HL-60 (cell line): ENCODE results near the gene WAC.

Experiments used
- DNase-seq, 2 experiments: peaks; one replicate each; pipeline ENCODE4 v3.0.0-alpha.2; 2010 to 2020; ENCODE audit warnings: low read depth in 1 of 2, low spot score in 1 of 2
- H3K27ac ChIP-seq: fragments of 250-450 bp; sonication (Bioruptor Pico); replicated peaks from 2 replicates; pipeline ENCODE4 v1.5.1; 2020; ENCODE audit warnings: mild to moderate bottlenecking, moderate library complexity
- H3K27me3 ChIP-seq: fragments of 250-450 bp; sonication (Bioruptor Pico); 2 replicates; pipeline ENCODE4 v1.5.1; 2021; ENCODE audit warnings: mild to moderate bottlenecking, moderate library complexity; ENCODE audit not compliant: insufficient read depth, poor library complexity, severe bottlenecking
- H3K4me3 ChIP-seq: replicated peaks from 2 replicates; pipeline ENCODE4 v1.5.1; 2011; ENCODE audit warnings: mild to moderate bottlenecking, control low read depth, low read length; ENCODE audit not compliant: insufficient read depth
- CTCF ChIP-seq: IDR thresholded peaks from one replicate; pipeline ENCODE4 v1.5.1; 2011; ENCODE audit warnings: low read length, control low read depth, inconsistent platforms; ENCODE audit not compliant: insufficient read depth
- GABPA ChIP-seq: IDR thresholded peaks from 2 replicates; pipeline ENCODE4 v1.6.1; 2012; ENCODE audit warnings: low read depth
- POLR2AphosphoS5 ChIP-seq: IDR thresholded peaks from 2 replicates; pipeline ENCODE4 v1.6.1; 2012; ENCODE audit warnings: low read depth
- REST ChIP-seq: IDR thresholded peaks from 2 replicates; pipeline ENCODE4 v1.6.1; 2012; ENCODE audit warnings: low read depth; ENCODE audit not compliant: insufficient replicate concordance
- SPI1 ChIP-seq: IDR thresholded peaks from 2 replicates; pipeline ENCODE4 v1.6.1; 2012; ENCODE audit warnings: low read depth, mild to moderate bottlenecking, borderline replicate concordance

The WAC gene

GRCh38 chr10:28631896-28632583, 99.1 kb downstream of the WAC start:
- TF ChIP-seq REST (no peak), SPI1 (no peak), POLR2AphosphoS5 (no peak), GABPA (no peak), CTCF (no peak)
- H3K27ac ChIP-seq = no peak overlapping the region
- no peak overlapping the region for H3K4me3 ChIP-seq
- DNase-seq = no peak
- no peaks in the 10 kb centered on the region for H3K27me3 ChIP-seq

GRCh38 chr10:28632584-28632945, 99.6 kb downstream of the WAC start:
- DNase-seq = no peak
- TF ChIP-seq CTCF = no peak
- no peak for TF ChIP-seq REST
- no peak for TF ChIP-seq SPI1
- Histone ChIP-seq H3K27ac (no peak overlapping the region), H3K27me3 (no peaks in the 10 kb centered on the region), H3K4me3 (no peak overlapping the region)

GRCh38 chr10:28633750-28634149, 100.8 kb downstream of the WAC start:
- no peak overlapping the region for H3K27ac ChIP-seq
- no peak for DNase-seq
- H3K4me3 ChIP-seq = no peak overlapping the region
- TF ChIP-seq SPI1 (no peak), GABPA (no peak), REST (no peak), CTCF (no peak), POLR2AphosphoS5 (no peak)
- H3K27me3 ChIP-seq = no peaks in the 10 kb centered on the region
